DOHH2 (cell line): ENCODE data around the gene TRIM38.
A peak's percentile ranks its signal among the peaks of the same experiment; 100 is the strongest.
"Not testable (repeated sequence)": the region's sequence is repeated elsewhere in the genome, so short reads cannot be mapped to it uniquely, and the experiment has no call there.

ENCODE experiments used
- H3F3A ChIP-seq: fragments of 200-600 bp; sonication (generic), shearing (Covaris generic); 2 replicates; pipeline ENCODE4 v1.6.0; 2016; ENCODE audit warnings: antibody characterized with exemption, mild to moderate bottlenecking; ENCODE audit not compliant: control insufficient read depth, insufficient read depth
- H3K27ac ChIP-seq: fragments of 200-600 bp; sonication (generic); 2 replicates; pipeline ENCODE4 v1.5.1; 2014; ENCODE audit warnings: low read depth, mild to moderate bottlenecking, low read length, moderate library complexity
- H3K27me3 ChIP-seq: fragments of 200-600 bp; sonication (generic); 2 replicates; pipeline ENCODE4 v1.6.1; 2014; ENCODE audit warnings: mild to moderate bottlenecking, low read length, mixed read lengths; ENCODE audit not compliant: control insufficient read depth
- H3K36me3 ChIP-seq: fragments of 200-600 bp; sonication (generic); 2 replicates; pipeline ENCODE4 v1.6.1; 2014; ENCODE audit warnings: mild to moderate bottlenecking, low read length, moderate library complexity, mixed read lengths; ENCODE audit not compliant: control insufficient read depth
- H3K4me1 ChIP-seq: fragments of 200-600 bp; sonication (generic); 2 replicates; pipeline ENCODE4 v1.6.1; 2014; ENCODE audit warnings: mild to moderate bottlenecking, low read length, mixed read lengths; ENCODE audit not compliant: control insufficient read depth
- H3K4me2 ChIP-seq: fragments of 200-600 bp; sonication (generic); 2 replicates; pipeline ENCODE4 v1.6.0; 2014; ENCODE audit warnings: mild to moderate bottlenecking, low read length, moderate library complexity
- H3K4me3 ChIP-seq: fragments of 200-600 bp; sonication (generic); 2 replicates; pipeline ENCODE4 v1.5.1; 2014; ENCODE audit warnings: mild to moderate bottlenecking, low read length, mixed read lengths
- H3K79me2 ChIP-seq: fragments of 200-600 bp; sonication (generic); 2 replicates; pipeline ENCODE4 v1.6.1; 2014; ENCODE audit warnings: mild to moderate bottlenecking, low read length, mixed read lengths; ENCODE audit not compliant: control insufficient read depth
- H3K9me2 ChIP-seq: fragments of 200-600 bp; sonication (generic); replicated peaks from 2 replicates; pipeline ENCODE4 v1.6.1; 2014; ENCODE audit warnings: mild to moderate bottlenecking, low read length, mixed read lengths; ENCODE audit not compliant: control insufficient read depth
- H3K9me3 ChIP-seq: fragments of 200-600 bp; sonication (generic); 2 replicates; pipeline ENCODE4 v1.6.1; 2014; ENCODE audit warnings: antibody characterized with exemption, low read length, mixed read lengths; ENCODE audit not compliant: control insufficient read depth, insufficient read depth
- H4K20me1 ChIP-seq: fragments of 200-600 bp; sonication (generic); 2 replicates; pipeline ENCODE4 v1.6.0; 2014; ENCODE audit warnings: low read depth, mild to moderate bottlenecking, antibody characterized with exemption, low read length, moderate library complexity; ENCODE audit not compliant: control insufficient read depth, insufficient read depth
- CTCF ChIP-seq: fragments of 200-600 bp; sonication (generic); IDR thresholded peaks from one replicate; pipeline ENCODE4 v1.5.1; 2014; ENCODE audit warnings: antibody characterized with exemption, mild to moderate bottlenecking, low read depth, low read length; ENCODE audit not compliant: poor library complexity, severe bottlenecking
- EZH2phosphoT487 ChIP-seq: fragments of 200-600 bp; sonication (generic); IDR thresholded peaks from 2 replicates; pipeline ENCODE4 v1.6.1; 2017; ENCODE audit warnings: borderline replicate concordance, mild to moderate bottlenecking, antibody characterized with exemption, low read length, moderate library complexity, mixed read lengths

Gene TRIM38

GRCh38 chr6:25992413-25993340 is 30.1 kb downstream of the TRIM38 start:
- H3K9me2 ChIP-seq, result no peaks in the 10 kb centered on the region
- H3K4me2 ChIP-seq, result peak overlapping the region; percentile 82
- peaks cover 59% of the 10 kb centered on the region for H3K4me1 ChIP-seq
- peak overlapping the region; percentile 97 for H3K4me3 ChIP-seq
- no peaks in the 10 kb centered on the region for H3K9me3 ChIP-seq
- no peaks in the 10 kb centered on the region for H4K20me1 ChIP-seq
- peaks cover 17% of the 10 kb centered on the region for H3K79me2 ChIP-seq
- H3F3A ChIP-seq, result peaks cover 47% of the 10 kb centered on the region
- peaks cover 5% of the 10 kb centered on the region for H3K36me3 ChIP-seq
- peak overlapping the region; percentile 83 for H3K27ac ChIP-seq
- no peaks in the 10 kb centered on the region for H3K27me3 ChIP-seq
- TF ChIP-seq CTCF, result peak; percentile 99
- TF ChIP-seq EZH2phosphoT487, result no peak

GRCh38 chr6:25993341-25993684 is 30.7 kb downstream of the TRIM38 start:
- peak overlapping the region; percentile 83 for H3K27ac ChIP-seq
- not testable (repeated sequence) for H3K36me3 ChIP-seq, H3K9me2 ChIP-seq, H3K27me3 ChIP-seq, H4K20me1 ChIP-seq, H3K9me3 ChIP-seq
- peak overlapping the region; percentile 97 for H3K4me3 ChIP-seq
- peaks cover 64% of the 10 kb centered on the region for H3K4me1 ChIP-seq
- peaks cover 44% of the 10 kb centered on the region for H3F3A ChIP-seq
- H3K4me2 ChIP-seq, result peak overlapping the region; percentile 82
- H3K79me2 ChIP-seq, result peaks cover 17% of the 10 kb centered on the region

DNA sequence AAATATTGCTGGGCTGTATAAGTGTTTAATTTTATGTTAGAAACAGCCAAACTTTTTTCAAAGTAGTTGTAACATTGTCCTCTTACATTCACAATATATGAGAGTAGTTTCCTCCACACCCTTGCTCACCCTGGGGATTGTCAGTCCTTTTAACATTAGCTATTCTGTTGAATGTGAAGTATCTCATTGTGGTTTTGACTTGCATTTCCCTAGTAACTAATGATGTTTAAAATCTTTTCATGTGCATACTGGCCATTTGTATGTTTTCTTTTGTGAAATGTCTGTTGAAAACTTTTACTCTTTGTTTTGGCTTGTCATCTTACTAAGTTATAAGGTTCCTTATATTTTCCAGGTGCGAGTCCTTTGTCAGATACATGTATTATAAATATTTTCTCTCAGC is 32.9 kb downstream of the TRIM38 start:
- Histone ChIP-seq H3K4me1 (peaks cover 69% of the 10 kb centered on the region), H4K20me1 (no peaks in the 10 kb centered on the region), H3K79me2 (peaks cover 17% of the 10 kb centered on the region), H3K36me3 (peaks cover 14% of the 10 kb centered on the region), H3K9me2 (no peaks in the 10 kb centered on the region), H3K27me3 (no peaks in the 10 kb centered on the region), H3K27ac (peak overlapping the region; percentile 59), H3K9me3 (no peaks in the 10 kb centered on the region), H3K4me2 (peak overlapping the region; percentile 60), H3K4me3 (peak overlapping the region; percentile 14), H3F3A (peaks cover 33% of the 10 kb centered on the region)
- TF ChIP-seq CTCF (no peak), EZH2phosphoT487 (no peak)

- H3K27ac ChIP-seq, result no peak overlapping the region
- no peaks in the 10 kb centered on the region for H3K9me2 ChIP-seq
Measured at GRCh38 chr6:25997921-25998320, 35.3 kb downstream of the TRIM38 start.

More at GRCh38 chr6:25997921-25998320, 35.3 kb downstream of the TRIM38 start:
- Histone ChIP-seq H3K4me1 (peaks cover 53% of the 10 kb centered on the region), H3K79me2 (peaks cover 17% of the 10 kb centered on the region), H3K9me3 (no peaks in the 10 kb centered on the region), H3K36me3 (peaks cover 20% of the 10 kb centered on the region), H3K4me3 (no peak overlapping the region), H3F3A (peaks cover 20% of the 10 kb centered on the region; the same call in 1 of the 2 replicates), H4K20me1 (no peaks in the 10 kb centered on the region), H3K27me3 (no peaks in the 10 kb centered on the region), H3K4me2 (no peak overlapping the region)
- no peak for TF ChIP-seq CTCF
- TF ChIP-seq EZH2phosphoT487, result no peak
